ENCODE measurements around the gene FERMT2. TPM values are rescaled to one million over a fixed set of nuclear protein-coding genes. Genes with fewer than 3 reads are reported as not detected.

The FERMT2 gene
- polyA plus RNA-seq, 1 donor (not counting 4 experiments of a cell fraction or from before 2014, with no cell fraction given), result 19.6 TPM

GRCh38 chr14:52873694-52874093 is 77.2 kb downstream of the FERMT2 start:
- DNase-seq (ENCODE audit: low read depth, low spot score) (no peak), FAIRE-seq (peak; percentile 75)

GRCh38 chr14:52873065-52873464 is 77.8 kb downstream of the FERMT2 start:
- H3K79me2 ChIP-seq (ENCODE audit: control insufficient read depth, insufficient read depth, low read length), result no peaks in the 10 kb centered on the region
- H3K27ac ChIP-seq (ENCODE audit: control insufficient read depth, insufficient read depth, low read length), result peak overlapping the region; percentile 19
- H3K36me3 ChIP-seq (ENCODE audit: control insufficient read depth in 2 of 2, extremely low read depth in 1 of 2, insufficient read depth in 2 of 2, low read length in 2 of 2), result peaks cover 0 to 12% of the 10 kb centered on the region in 2 experiments
- DNase-seq (ENCODE audit: low read depth, low spot score), result no peak
- no peak overlapping the region for H3K9ac ChIP-seq (ENCODE audit: control insufficient read depth, extremely low read depth, insufficient read depth, low read length)
- H3K4me2 ChIP-seq (ENCODE audit: control insufficient read depth, extremely low read depth, insufficient read depth, low read depth, low read length), result peak overlapping the region; percentile 55
- no peaks in the 10 kb centered on the region for H3K9me3 ChIP-seq (ENCODE audit: control insufficient read depth, low read depth, low read length)
- no peaks in the 10 kb centered on the region for H4K20me1 ChIP-seq (ENCODE audit: control insufficient read depth, extremely low read depth, insufficient read depth, low read length)
- H3K4me1 ChIP-seq (ENCODE audit: control insufficient read depth, extremely low read depth, insufficient read depth, low read length), result peaks cover 31% of the 10 kb centered on the region
- H3K9me1 ChIP-seq (ENCODE audit: control insufficient read depth, extremely low read depth, insufficient read depth, low read length), result no peaks in the 10 kb centered on the region
- TF ChIP-seq CTCF (optimal IDR thresholded peaks at IDR 0.05 in 1 of 3, IDR thresholded peaks at IDR 0.05 in 1 of 3, conservative IDR thresholded peaks at IDR 0.05 in 1 of 3; ENCODE audit: extremely low read depth in 1 of 3, insufficient read depth in 2 of 3, low read length in 3 of 3), result no peak
- TF ChIP-seq EZH2 (IDR thresholded peaks at IDR 0.05; ENCODE audit: low read length), result no peak
- dilution Hi-C loops (cut with MboI; ENCODE audit: extremely low pct_ligation_motif_present, low sequenced_read_pairs), result no loop called here
- H2AFZ ChIP-seq (ENCODE audit: control insufficient read depth, low read length), result no peak overlapping the region
- H3K4me3 ChIP-seq (ENCODE audit: control insufficient read depth in 2 of 3, extremely low read depth in 1 of 3, insufficient read depth in 2 of 3, low read depth in 1 of 3, low read length in 3 of 3), result no peak overlapping the region
- no peaks in the 10 kb centered on the region for H3K27me3 ChIP-seq (ENCODE audit: control insufficient read depth, extremely low read depth, insufficient read depth, low read length)
- FAIRE-seq, result no peak

More at GRCh38 chr14:52873694-52874093, 77.2 kb downstream of the FERMT2 start:
- no peaks in the 10 kb centered on the region for H4K20me1 ChIP-seq (ENCODE audit: control insufficient read depth, extremely low read depth, insufficient read depth, low read length)
- no peaks in the 10 kb centered on the region for H3K79me2 ChIP-seq (ENCODE audit: control insufficient read depth, insufficient read depth, low read length)
- H3K27ac ChIP-seq (ENCODE audit: control insufficient read depth, insufficient read depth, low read length), result peak overlapping the region; percentile 19
- no peak for TF ChIP-seq EZH2 (IDR thresholded peaks at IDR 0.05; ENCODE audit: low read length)
- no peak for TF ChIP-seq CTCF (optimal IDR thresholded peaks at IDR 0.05 in 1 of 3, IDR thresholded peaks at IDR 0.05 in 1 of 3, conservative IDR thresholded peaks at IDR 0.05 in 1 of 3; ENCODE audit: extremely low read depth in 1 of 3, insufficient read depth in 2 of 3, low read length in 3 of 3)
- no peaks in the 10 kb centered on the region for H3K27me3 ChIP-seq (ENCODE audit: control insufficient read depth, extremely low read depth, insufficient read depth, low read length)
- H3K4me1 ChIP-seq (ENCODE audit: control insufficient read depth, extremely low read depth, insufficient read depth, low read length), result peaks cover 31% of the 10 kb centered on the region
- H3K4me2 ChIP-seq (ENCODE audit: control insufficient read depth, extremely low read depth, insufficient read depth, low read depth, low read length), result peak overlapping the region; percentile 55
- no peak overlapping the region for H2AFZ ChIP-seq (ENCODE audit: control insufficient read depth, low read length)
- dilution Hi-C loops (cut with MboI; ENCODE audit: extremely low pct_ligation_motif_present, low sequenced_read_pairs), result no loop called here
- no peaks in the 10 kb centered on the region for H3K9me3 ChIP-seq (ENCODE audit: control insufficient read depth, low read depth, low read length)
- H3K9ac ChIP-seq (ENCODE audit: control insufficient read depth, extremely low read depth, insufficient read depth, low read length), result no peak overlapping the region
- H3K36me3 ChIP-seq (ENCODE audit: control insufficient read depth in 2 of 2, extremely low read depth in 1 of 2, insufficient read depth in 2 of 2, low read length in 2 of 2), result peaks cover 0 to 12% of the 10 kb centered on the region in 2 experiments
- no peak overlapping the region for H3K4me3 ChIP-seq (ENCODE audit: control insufficient read depth in 2 of 3, extremely low read depth in 1 of 3, insufficient read depth in 2 of 3, low read depth in 1 of 3, low read length in 3 of 3)
- no peaks in the 10 kb centered on the region for H3K9me1 ChIP-seq (ENCODE audit: control insufficient read depth, extremely low read depth, insufficient read depth, low read length)
